ENCODE measurements around the gene PGGHG. TPM values are rescaled to one million over a fixed set of nuclear protein-coding genes. Genes with fewer than 3 reads are reported as not detected.

The PGGHG gene
- total RNA-seq, 1 experiment from 2014 or later = 194 TPM

Small RNAs within 50 kb of the gene (small RNA-seq; reads per million reads assigned to genes)
- gene AC136475.6 = not detected

Other genes starting within 250 kb of the PGGHG start
- not detected in 2 replicates for gene SCGB1C1, start 96.0 kb upstream of the PGGHG start, total RNA-seq (2014; rRNA removed; shearing (Covaris generic))
- gene BET1L, start 81.7 kb upstream of the PGGHG start, total RNA-seq (2014; rRNA removed; shearing (Covaris generic)) = 45.6 and 47.9 TPM in 2 replicates
- 253 and 283 TPM in 2 replicates for gene RIC8A, start 81.4 kb upstream of the PGGHG start, total RNA-seq (2014; rRNA removed; shearing (Covaris generic))
- gene SIRT3, start 52.8 kb upstream of the PGGHG start, total RNA-seq (2014; rRNA removed; shearing (Covaris generic)) = 8.6 and 11.5 TPM in 2 replicates
- gene PSMD13, start 52.1 kb upstream of the PGGHG start, total RNA-seq (2014; rRNA removed; shearing (Covaris generic)) = 235 TPM in 2 replicates
- gene NLRP6, start 10.7 kb upstream of the PGGHG start, total RNA-seq (2014; rRNA removed; shearing (Covaris generic)) = not detected in 2 replicates
- not detected in 2 replicates for gene IFITM5, start 10.4 kb downstream of the PGGHG start, total RNA-seq (2014; rRNA removed; shearing (Covaris generic))
- gene IFITM2, start 18.7 kb downstream of the PGGHG start, total RNA-seq (2014; rRNA removed; shearing (Covaris generic)) = 31.2 and 32.3 TPM in 2 replicates
- gene IFITM1, start 24.9 kb downstream of the PGGHG start, total RNA-seq (2014; rRNA removed; shearing (Covaris generic)) = 6.8 and 7.6 TPM in 2 replicates
- gene IFITM3, start 31.7 kb downstream of the PGGHG start, total RNA-seq (2014; rRNA removed; shearing (Covaris generic)) = 10.6 and 30.1 TPM in 2 replicates
- not detected in 2 replicates for gene B4GALNT4, start 80.4 kb downstream of the PGGHG start, total RNA-seq (2014; rRNA removed; shearing (Covaris generic))
- gene PKP3, start 105.1 kb downstream of the PGGHG start, total RNA-seq (2014; rRNA removed; shearing (Covaris generic)) = 284 and 306 TPM in 2 replicates
- gene SIGIRR, start 125.9 kb downstream of the PGGHG start, total RNA-seq (2014; rRNA removed; shearing (Covaris generic)) = 295 and 312 TPM in 2 replicates
- gene ANO9, start 152.9 kb downstream of the PGGHG start, total RNA-seq (2014; rRNA removed; shearing (Covaris generic)) = 63.7 and 94.0 TPM in 2 replicates
- 56.6 and 63.4 TPM in 2 replicates for gene PTDSS2, start 161.2 kb downstream of the PGGHG start, total RNA-seq (2014; rRNA removed; shearing (Covaris generic))
- gene RNH1, start 218.1 kb downstream of the PGGHG start, total RNA-seq (2014; rRNA removed; shearing (Covaris generic)) = 470 and 513 TPM in 2 replicates
- gene HRAS, start 246.4 kb downstream of the PGGHG start, total RNA-seq (2014; rRNA removed; shearing (Covaris generic)) = 217 and 259 TPM in 2 replicates
- 8.1 and 10.0 TPM in 2 replicates for gene LRRC56, start 248.4 kb downstream of the PGGHG start, total RNA-seq (2014; rRNA removed; shearing (Covaris generic))

Data from HT-29 (cell line).